Fibroblast of lung (primary cell): Measurements from ENCODE around the gene ZBTB40.

Experiments used
- CTCF ChIP-seq, 2 donors: IDR thresholded peaks in 1 of 2; conservative IDR thresholded peaks in 1 of 2; 1 replicate in 1 of 2; 2 replicates in 1 of 2; pipeline ENCODE4 v1.5.1; 2011 to 2012; ENCODE audit warnings: low read length in 2 of 2, control low read depth in 1 of 2, inconsistent platforms in 1 of 2, low read depth in 1 of 2, mild to moderate bottlenecking in 1 of 2
- EZH2 ChIP-seq: IDR thresholded peaks from 2 replicates; pipeline ENCODE4 v1.5.1; 2012; ENCODE audit warnings: low read length, control low read depth, mild to moderate bottlenecking; ENCODE audit errors: missing control alignments

- no peak for TF ChIP-seq CTCF (conservative IDR thresholded peaks at IDR 0.05 in 1 of 2, IDR thresholded peaks at IDR 0.05 in 1 of 2; ENCODE audit: low read depth in 1 of 2, low read length in 2 of 2)
- no peak for TF ChIP-seq EZH2
Measured at GRCh38 chr1:22408230-22408629, 43.4 kb upstream of the ZBTB40 start.
